HepG2 (cell line): ENCODE data around the gene TRAP1. TPM values are rescaled to one million over a fixed set of nuclear protein-coding genes. Genes with fewer than 3 reads are reported as not detected.

Experiments
- EP300 ChIP-seq, 3 experiments: sonication (generic) in 1 of 3; formaldehyde crosslinking in 1 of 3; IDR thresholded peaks; 2 replicates each; pipeline versions ENCODE4 v1.5.1 to v1.6.1; 2011 to 2020; ENCODE audit warnings: low read depth in 2 of 3, low read length in 2 of 3, borderline replicate concordance in 1 of 3, improper control_type of control experiment in 1 of 3, mild to moderate bottlenecking in 1 of 3, missing genetic modification reagents in 1 of 3, moderate library complexity in 1 of 3
- FOXO1 ChIP-seq: sonication (generic); formaldehyde crosslinking; IDR thresholded peaks from 2 replicates; pipeline ENCODE4 v1.4.0; 2020; ENCODE audit warnings: missing genetic modification reagents
- GLI4 ChIP-seq: sonication (generic); formaldehyde crosslinking; IDR thresholded peaks from 2 replicates; pipeline ENCODE4 v1.5.1; 2020; ENCODE audit warnings: missing genetic modification reagents, mild to moderate bottlenecking, moderate library complexity, borderline replicate concordance
- HNRNPLL ChIP-seq: fragments of 200-400 bp; formaldehyde crosslinking; IDR thresholded peaks from 2 replicates; pipeline ENCODE4 v1.6.1; 2017; ENCODE audit warnings: mild to moderate bottlenecking, low read depth, low read length; ENCODE audit not compliant: poor library complexity, severe bottlenecking
- HOXA3 ChIP-seq: sonication (generic); formaldehyde crosslinking; IDR thresholded peaks from 2 replicates; pipeline ENCODE4 v1.5.0; 2020; ENCODE audit warnings: missing genetic modification reagents
- MIXL1 ChIP-seq: IDR thresholded peaks from 2 replicates; pipeline ENCODE4 v1.6.1; 2016
- NFIC ChIP-seq: IDR thresholded peaks from 2 replicates; pipeline ENCODE4 v1.6.1; 2012; ENCODE audit warnings: mild to moderate bottlenecking, low read length, inconsistent platforms
- NR2C2 ChIP-seq: sonication (generic); formaldehyde crosslinking; IDR thresholded peaks from 2 replicates; pipeline ENCODE4 v1.4.0; 2020; ENCODE audit warnings: missing genetic modification reagents, mild to moderate bottlenecking, moderate library complexity, borderline replicate concordance
- TBX2 ChIP-seq: sonication (generic); formaldehyde crosslinking; IDR thresholded peaks from 2 replicates; pipeline ENCODE4 v1.5.0; 2020; ENCODE audit warnings: missing genetic modification reagents, mild to moderate bottlenecking, borderline replicate concordance
- TEAD3 ChIP-seq: optimal IDR thresholded peaks from 2 replicates; pipeline ENCODE3; 2016; ENCODE audit warnings: borderline replicate concordance
- TRIM24 ChIP-seq: sonication (generic); formaldehyde crosslinking; IDR thresholded peaks from 2 replicates; pipeline ENCODE4 v1.8.0; 2022; ENCODE audit warnings: mild to moderate bottlenecking, missing genetic modification reagents
- U2AF2 ChIP-seq: fragments of 200-400 bp; formaldehyde crosslinking; IDR thresholded peaks from 2 replicates; pipeline ENCODE4 v1.6.1; 2017; ENCODE audit warnings: low read depth, mild to moderate bottlenecking, low read length
- ZFAT ChIP-seq: sonication (generic); formaldehyde crosslinking; conservative IDR thresholded peaks from 2 replicates; pipeline ENCODE4 v1.8.1; 2023; ENCODE audit warnings: missing genetic modification reagents, inconsistent platforms
- ZNF788 ChIP-seq: sonication (generic); formaldehyde crosslinking; IDR thresholded peaks from 2 replicates; pipeline ENCODE4 v1.5.0; 2020; ENCODE audit warnings: mild to moderate bottlenecking, missing genetic modification reagents, borderline replicate concordance
- polyA plus RNA-seq, 8 experiments: library from polyadenylated mRNA; depleted of rRNA in 3 of 8; stranded (reverse) in 7 of 8; unstranded in 1 of 8; fragments of >200 nt; fragmentation: Illumina TruSeq in 4 of 8; extraction: Trizol in 4 of 8; gene quantifications; 2 replicates each; pipeline versions ENCODE4 v1.2.1 to v1.2.3, GENCODE V29; 2011 to 2016; ENCODE audit warnings: low read depth in 4 of 8, missing spikeins in 1 of 8, mixed read lengths in 1 of 8; ENCODE audit not compliant: insufficient read depth in 1 of 8
- total RNA-seq, 5 experiments: library from RNA; depleted of rRNA; stranded (reverse); fragments of >200 nt; fragmentation: Illumina TruSeq; extraction: Trizol; gene quantifications; 2 replicates each; pipeline ENCODE4 v1.2.3, GENCODE V29; 2016; ENCODE audit warnings: low read depth in 1 of 5
- TF ChIP-seq, protein P1 (sequence below): sonication (generic); formaldehyde crosslinking; IDR thresholded peaks from 2 replicates; pipeline ENCODE4 v1.5.0; 2020; ENCODE audit warnings: mild to moderate bottlenecking, missing genetic modification reagents, moderate library complexity
- TF ChIP-seq, protein P2 (sequence below): sonication (generic); formaldehyde crosslinking; IDR thresholded peaks from 2 replicates; pipeline ENCODE4 v1.4.0; 2020; ENCODE audit warnings: missing genetic modification reagents, borderline replicate concordance
- TF ChIP-seq, protein P3 (sequence below): sonication (generic); formaldehyde crosslinking; IDR thresholded peaks from 2 replicates; pipeline ENCODE4 v1.4.0; 2020; ENCODE audit warnings: missing genetic modification reagents
- TF ChIP-seq, protein P4 (sequence below): sonication (generic); formaldehyde crosslinking; IDR thresholded peaks from 2 replicates; pipeline ENCODE4 v1.4.0; 2020; ENCODE audit warnings: missing genetic modification reagents

The TRAP1 gene
- total and polyA plus RNA-seq, 2 of the 13 experiments (the other 11 are each of a cell fraction or from before 2014, with no cell fraction given) = 127 to 240 TPM

DNA sequence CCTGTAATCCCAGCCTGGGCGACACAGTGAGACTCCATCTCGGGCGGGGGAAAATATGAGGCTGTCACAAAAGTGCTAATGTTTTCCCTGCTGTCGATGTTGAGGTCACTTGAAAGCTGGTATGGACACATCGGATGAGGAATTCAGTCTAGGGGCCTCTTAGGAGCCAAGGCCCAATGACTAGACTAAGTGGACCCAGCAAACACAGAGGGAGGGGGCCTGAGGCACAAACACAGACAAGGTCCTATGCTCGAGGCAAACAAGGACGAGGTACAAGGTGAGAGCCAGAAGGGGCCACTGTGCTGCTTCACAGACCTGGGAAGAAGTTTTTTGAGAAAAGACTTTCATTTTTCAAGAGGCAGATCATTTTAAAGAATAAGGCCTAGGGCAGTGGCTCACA, 15.2 kb downstream of the TRAP1 start (continued):
- TF ChIP-seq TBX2 (CRISPR knock-in tag) = peak; percentile 29; the same call in 1 of the 2 replicates
- peak in 1 of 2 experiments; percentile 43; a peak in 1 of 4 replicates for TF ChIP-seq EP300 (IDR thresholded peaks at IDR 0.05; ENCODE audit: low read depth in 2 of 2, low read length in 2 of 2)
- TF ChIP-seq EP300 (CRISPR knock-in tag; IDR thresholded peaks at IDR 0.05; ENCODE audit: borderline replicate concordance) = no peak
- TF ChIP-seq HOXA3 (CRISPR knock-in tag) = no peak
- TF ChIP-seq, protein P1, sequence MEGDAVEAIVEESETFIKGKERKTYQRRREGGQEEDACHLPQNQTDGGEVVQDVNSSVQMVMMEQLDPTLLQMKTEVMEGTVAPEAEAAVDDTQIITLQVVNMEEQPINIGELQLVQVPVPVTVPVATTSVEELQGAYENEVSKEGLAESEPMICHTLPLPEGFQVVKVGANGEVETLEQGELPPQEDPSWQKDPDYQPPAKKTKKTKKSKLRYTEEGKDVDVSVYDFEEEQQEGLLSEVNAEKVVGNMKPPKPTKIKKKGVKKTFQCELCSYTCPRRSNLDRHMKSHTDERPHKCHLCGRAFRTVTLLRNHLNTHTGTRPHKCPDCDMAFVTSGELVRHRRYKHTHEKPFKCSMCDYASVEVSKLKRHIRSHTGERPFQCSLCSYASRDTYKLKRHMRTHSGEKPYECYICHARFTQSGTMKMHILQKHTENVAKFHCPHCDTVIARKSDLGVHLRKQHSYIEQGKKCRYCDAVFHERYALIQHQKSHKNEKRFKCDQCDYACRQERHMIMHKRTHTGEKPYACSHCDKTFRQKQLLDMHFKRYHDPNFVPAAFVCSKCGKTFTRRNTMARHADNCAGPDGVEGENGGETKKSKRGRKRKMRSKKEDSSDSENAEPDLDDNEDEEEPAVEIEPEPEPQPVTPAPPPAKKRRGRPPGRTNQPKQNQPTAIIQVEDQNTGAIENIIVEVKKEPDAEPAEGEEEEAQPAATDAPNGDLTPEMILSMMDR (CRISPR knock-in tag) = peak; percentile 40
- TF ChIP-seq MIXL1 (CRISPR knock-in tag) = peak; percentile 42; the same call in 1 of the 2 replicates
- 0 out of 2 replicates have a peak, but pooled peaks have one; percentile 28 for TF ChIP-seq ZNF788 (CRISPR knock-in tag)
- TF ChIP-seq TEAD3 (CRISPR knock-in tag) = peak; percentile 39
- no peak for TF ChIP-seq ZFAT (CRISPR knock-in tag)
- no peak for TF ChIP-seq NR2C2 (CRISPR knock-in tag)
- TF ChIP-seq, protein P2, sequence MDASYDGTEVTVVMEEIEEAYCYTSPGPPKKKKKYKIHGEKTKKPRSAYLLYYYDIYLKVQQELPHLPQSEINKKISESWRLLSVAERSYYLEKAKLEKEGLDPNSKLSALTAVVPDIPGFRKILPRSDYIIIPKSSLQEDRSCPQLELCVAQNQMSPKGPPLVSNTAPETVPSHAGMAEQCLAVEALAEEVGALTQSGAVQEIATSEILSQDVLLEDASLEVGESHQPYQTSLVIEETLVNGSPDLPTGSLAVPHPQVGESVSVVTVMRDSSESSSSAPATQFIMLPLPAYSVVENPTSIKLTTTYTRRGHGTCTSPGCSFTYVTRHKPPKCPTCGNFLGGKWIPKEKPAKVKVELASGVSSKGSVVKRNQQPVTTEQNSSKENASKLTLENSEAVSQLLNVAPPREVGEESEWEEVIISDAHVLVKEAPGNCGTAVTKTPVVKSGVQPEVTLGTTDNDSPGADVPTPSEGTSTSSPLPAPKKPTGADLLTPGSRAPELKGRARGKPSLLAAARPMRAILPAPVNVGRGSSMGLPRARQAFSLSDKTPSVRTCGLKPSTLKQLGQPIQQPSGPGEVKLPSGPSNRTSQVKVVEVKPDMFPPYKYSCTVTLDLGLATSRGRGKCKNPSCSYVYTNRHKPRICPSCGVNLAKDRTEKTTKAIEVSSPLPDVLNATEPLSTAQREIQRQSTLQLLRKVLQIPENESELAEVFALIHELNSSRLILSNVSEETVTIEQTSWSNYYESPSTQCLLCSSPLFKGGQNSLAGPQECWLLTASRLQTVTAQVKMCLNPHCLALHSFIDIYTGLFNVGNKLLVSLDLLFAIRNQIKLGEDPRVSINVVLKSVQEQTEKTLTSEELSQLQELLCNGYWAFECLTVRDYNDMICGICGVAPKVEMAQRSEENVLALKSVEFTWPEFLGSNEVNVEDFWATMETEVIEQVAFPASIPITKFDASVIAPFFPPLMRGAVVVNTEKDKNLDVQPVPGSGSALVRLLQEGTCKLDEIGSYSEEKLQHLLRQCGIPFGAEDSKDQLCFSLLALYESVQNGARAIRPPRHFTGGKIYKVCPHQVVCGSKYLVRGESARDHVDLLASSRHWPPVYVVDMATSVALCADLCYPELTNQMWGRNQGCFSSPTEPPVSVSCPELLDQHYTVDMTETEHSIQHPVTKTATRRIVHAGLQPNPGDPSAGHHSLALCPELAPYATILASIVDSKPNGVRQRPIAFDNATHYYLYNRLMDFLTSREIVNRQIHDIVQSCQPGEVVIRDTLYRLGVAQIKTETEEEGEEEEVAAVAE = no peak
- no peak for TF ChIP-seq GLI4
- no peak for TF ChIP-seq TRIM24 (CRISPR knock-in tag)
- TF ChIP-seq HNRNPLL = no peak
- no peak for TF ChIP-seq U2AF2
- TF ChIP-seq, protein P3, sequence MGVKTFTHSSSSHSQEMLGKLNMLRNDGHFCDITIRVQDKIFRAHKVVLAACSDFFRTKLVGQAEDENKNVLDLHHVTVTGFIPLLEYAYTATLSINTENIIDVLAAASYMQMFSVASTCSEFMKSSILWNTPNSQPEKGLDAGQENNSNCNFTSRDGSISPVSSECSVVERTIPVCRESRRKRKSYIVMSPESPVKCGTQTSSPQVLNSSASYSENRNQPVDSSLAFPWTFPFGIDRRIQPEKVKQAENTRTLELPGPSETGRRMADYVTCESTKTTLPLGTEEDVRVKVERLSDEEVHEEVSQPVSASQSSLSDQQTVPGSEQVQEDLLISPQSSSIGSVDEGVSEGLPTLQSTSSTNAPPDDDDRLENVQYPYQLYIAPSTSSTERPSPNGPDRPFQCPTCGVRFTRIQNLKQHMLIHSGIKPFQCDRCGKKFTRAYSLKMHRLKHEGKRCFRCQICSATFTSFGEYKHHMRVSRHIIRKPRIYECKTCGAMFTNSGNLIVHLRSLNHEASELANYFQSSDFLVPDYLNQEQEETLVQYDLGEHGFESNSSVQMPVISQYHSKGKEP (CRISPR knock-in tag) = no peak
- TF ChIP-seq, protein P4, sequence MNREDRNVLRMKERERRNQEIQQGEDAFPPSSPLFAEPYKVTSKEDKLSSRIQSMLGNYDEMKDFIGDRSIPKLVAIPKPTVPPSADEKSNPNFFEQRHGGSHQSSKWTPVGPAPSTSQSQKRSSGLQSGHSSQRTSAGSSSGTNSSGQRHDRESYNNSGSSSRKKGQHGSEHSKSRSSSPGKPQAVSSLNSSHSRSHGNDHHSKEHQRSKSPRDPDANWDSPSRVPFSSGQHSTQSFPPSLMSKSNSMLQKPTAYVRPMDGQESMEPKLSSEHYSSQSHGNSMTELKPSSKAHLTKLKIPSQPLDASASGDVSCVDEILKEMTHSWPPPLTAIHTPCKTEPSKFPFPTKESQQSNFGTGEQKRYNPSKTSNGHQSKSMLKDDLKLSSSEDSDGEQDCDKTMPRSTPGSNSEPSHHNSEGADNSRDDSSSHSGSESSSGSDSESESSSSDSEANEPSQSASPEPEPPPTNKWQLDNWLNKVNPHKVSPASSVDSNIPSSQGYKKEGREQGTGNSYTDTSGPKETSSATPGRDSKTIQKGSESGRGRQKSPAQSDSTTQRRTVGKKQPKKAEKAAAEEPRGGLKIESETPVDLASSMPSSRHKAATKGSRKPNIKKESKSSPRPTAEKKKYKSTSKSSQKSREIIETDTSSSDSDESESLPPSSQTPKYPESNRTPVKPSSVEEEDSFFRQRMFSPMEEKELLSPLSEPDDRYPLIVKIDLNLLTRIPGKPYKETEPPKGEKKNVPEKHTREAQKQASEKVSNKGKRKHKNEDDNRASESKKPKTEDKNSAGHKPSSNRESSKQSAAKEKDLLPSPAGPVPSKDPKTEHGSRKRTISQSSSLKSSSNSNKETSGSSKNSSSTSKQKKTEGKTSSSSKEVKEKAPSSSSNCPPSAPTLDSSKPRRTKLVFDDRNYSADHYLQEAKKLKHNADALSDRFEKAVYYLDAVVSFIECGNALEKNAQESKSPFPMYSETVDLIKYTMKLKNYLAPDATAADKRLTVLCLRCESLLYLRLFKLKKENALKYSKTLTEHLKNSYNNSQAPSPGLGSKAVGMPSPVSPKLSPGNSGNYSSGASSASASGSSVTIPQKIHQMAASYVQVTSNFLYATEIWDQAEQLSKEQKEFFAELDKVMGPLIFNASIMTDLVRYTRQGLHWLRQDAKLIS (CRISPR knock-in tag) = no peak
- no peak for TF ChIP-seq NFIC
- peak; percentile 29; the same call in 1 of the 2 replicates for TF ChIP-seq FOXO1 (CRISPR knock-in tag)
